ENCODE data around the gene SH2D3A. TPM values are rescaled to one million over a fixed set of nuclear protein-coding genes. Genes with fewer than 3 reads are reported as not detected.
A peak's percentile ranks its signal among the peaks of the same experiment; 100 is the strongest.

SH2D3A gene
- total and polyA plus RNA-seq, 2 of the 8 experiments (the other 6 are each of a cell fraction or from before 2014, with no cell fraction given): 14.5 to 22.1 TPM

DNA sequence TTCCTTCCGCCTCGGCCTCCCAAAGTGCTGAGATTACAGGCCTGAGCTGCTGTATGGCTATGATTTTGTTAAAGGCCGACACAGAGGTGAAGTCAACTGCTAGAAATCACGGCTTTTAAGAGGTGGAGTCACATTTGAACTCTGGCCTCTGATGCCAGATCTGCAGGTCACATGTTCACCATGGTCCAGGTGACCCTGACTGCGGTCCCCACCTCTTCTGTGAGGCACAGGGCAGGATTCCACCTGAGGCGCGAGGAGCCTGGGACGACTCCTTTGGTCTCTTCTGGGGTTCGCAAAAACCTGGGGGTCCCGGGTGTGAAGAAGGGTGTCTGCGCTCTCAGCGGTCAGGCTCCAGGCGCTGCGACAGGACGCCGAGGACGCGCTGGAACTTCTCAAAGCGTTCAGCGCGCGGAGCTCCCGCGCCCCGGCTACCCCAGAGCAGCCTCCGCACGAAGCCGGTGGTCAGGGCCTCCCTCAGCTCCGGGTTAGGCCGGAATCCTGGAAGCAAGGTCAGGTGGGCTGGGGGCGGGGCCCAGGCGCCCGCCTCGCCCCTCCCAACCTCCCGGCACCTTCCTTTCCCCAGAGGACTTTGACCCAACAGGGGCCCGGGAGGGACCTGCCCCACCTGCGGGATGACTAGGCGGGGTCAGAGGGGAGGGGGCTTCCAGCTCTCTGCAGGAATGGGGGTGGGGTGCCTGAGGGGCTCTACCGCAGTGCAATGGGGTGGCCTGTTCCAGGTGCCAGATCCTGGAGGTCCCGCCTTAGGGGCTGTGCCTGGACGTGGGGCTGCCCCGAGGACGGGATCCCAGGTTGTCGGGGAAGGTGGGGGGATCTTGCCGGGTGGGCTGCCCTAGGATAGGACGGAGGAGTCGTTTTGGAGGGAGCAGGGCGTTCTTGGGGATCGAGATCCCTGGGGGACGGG is 14.7 kb downstream of the SH2D3A start:
- peak overlapping the region; percentile 5 for H4K91ac ChIP-seq (replicated peaks; ENCODE audit: insufficient read length, low read length)
- 38% methylated on average over 32 of the region's 50 CpGs; no CpG with 5 or more reads in 1 of the 2 experiments for WGBS, 2 experiments (ENCODE audit: extremely low coverage in 1 of 2, insufficient coverage in 1 of 2, insufficient read length in 1 of 2, insufficient replicate concordance in 2 of 2, low coverage in 1 of 2, low lambda C conversion rate in 2 of 2, missing lambda C conversion rate in 1 of 2)
- no peak overlapping the region for H3K14ac ChIP-seq (ENCODE audit: insufficient read length)
- no peak overlapping the region for H3K23ac ChIP-seq (ENCODE audit: insufficient read length)
- H4K8ac ChIP-seq (ENCODE audit: extremely low read depth, insufficient read depth, low read length): peak overlapping the region; percentile 89
- CTCF ChIA-PET (ENCODE audit: partially characterized antibody): interaction anchor here (0.8 to 2.7 kb wide), 8 partner anchors 14 to 689 kb away, joined by 3 to 19 read pairs (median 6); partner anchors contain the start of genes GPR108 and SH2D3A
- H2BK15ac ChIP-seq (ENCODE audit: low read length): 0 out of 2 replicates have a peak overlapping the region, but pooled peaks have one; percentile 61
- H3K4ac ChIP-seq (replicated peaks; ENCODE audit: insufficient read length, low read depth, low read length): peak overlapping the region; percentile 78
- DNase-seq (ENCODE audit: low read depth in 1 of 2, low spot score in 2 of 2) (peak in 1 of 2 experiments; percentile 88), FAIRE-seq (no peak)
- peak overlapping the region; percentile 82 for H3K27ac ChIP-seq (ENCODE audit: low read depth, low read length)
- H3K9ac ChIP-seq (replicated peaks in 1 of 4; ENCODE audit: extremely low read depth in 1 of 4, low read depth in 3 of 4, low read length in 3 of 4): peak overlapping the region in 2 of 4 experiments; percentile 56 to 65; a peak in 4 of 7 replicates
- H2BK5ac ChIP-seq (ENCODE audit: low read depth, low read length): peak overlapping the region; percentile 91
- POLR2A ChIA-PET (ENCODE audit: partially characterized antibody): interaction anchor here (0.8 to 8.0 kb wide), 12 partner anchors 12 to 526 kb away, joined by 3 to 110 read pairs (median 4); partner anchors contain the start of genes GPR108, SH2D3A, TNFSF9 and TRIP10
- H3K79me1 ChIP-seq (ENCODE audit: low read depth, low read length): no peaks in the 10 kb centered on the region
- peaks cover 14 to 45% (median 26%) of the 10 kb centered on the region in 4 experiments for H3K36me3 ChIP-seq (ENCODE audit: control insufficient read depth in 2 of 4, insufficient read depth in 4 of 4, low read length in 3 of 4)
- H3K27me3 ChIP-seq (replicated peaks in 1 of 4; ENCODE audit: control insufficient read depth in 3 of 4, extremely low read depth in 1 of 4, insufficient read depth in 3 of 4, low read length in 3 of 4): no peaks in the 10 kb centered on the region
- H3K23me2 ChIP-seq (ENCODE audit: low read depth, low read length): peaks cover 2% of the 10 kb centered on the region; the same call in 1 of the 2 replicates
- no peak overlapping the region for H3K56ac ChIP-seq (replicated peaks; ENCODE audit: insufficient read length, low read depth, low read length)
- H2AK5ac ChIP-seq (ENCODE audit: low read depth, low read length): no peak overlapping the region
- H2BK120ac ChIP-seq (replicated peaks; ENCODE audit: low read depth, low read length): no peak overlapping the region
- H4K5ac ChIP-seq (ENCODE audit: insufficient read length, low read depth, low read length): peak overlapping the region; percentile 77
- peaks cover 0 to 3% of the 10 kb centered on the region in 2 experiments for H4K20me1 ChIP-seq (replicated peaks in 1 of 2; ENCODE audit: control insufficient read depth in 1 of 2, insufficient read depth in 2 of 2, low read length in 2 of 2)
- no peaks in the 10 kb centered on the region for H3K9me3 ChIP-seq (ENCODE audit: insufficient read depth in 2 of 2, low read depth in 1 of 2, low read length in 1 of 2)
- peak overlapping the region; percentile 39; the same call in 1 of the 2 replicates for H2BK12ac ChIP-seq (ENCODE audit: low read depth, low read length)
- H3K4me2 ChIP-seq (ENCODE audit: insufficient read depth in 1 of 2, low read depth in 2 of 2, low read length in 2 of 2): peak overlapping the region; percentile 10 to 71
- no peak overlapping the region for H2AFZ ChIP-seq (ENCODE audit: low read length)
- H3K4me1 ChIP-seq (replicated peaks in 1 of 4; ENCODE audit: control insufficient read depth in 3 of 4, insufficient read depth in 4 of 4, low read length in 3 of 4): peaks cover 0 to 7% (median 5%) of the 10 kb centered on the region in 4 experiments; a peak in 6 of 7 replicates
- H2BK20ac ChIP-seq (ENCODE audit: low read length): no peak overlapping the region
- H3K79me2 ChIP-seq (ENCODE audit: control insufficient read depth in 1 of 2, insufficient read depth in 2 of 2, low read length in 2 of 2): no peaks in the 10 kb centered on the region
- H3K18ac ChIP-seq (ENCODE audit: extremely low read depth, low read length): peak overlapping the region; percentile 90
- peak overlapping the region; percentile 11 to 61 (median 47) for H3K4me3 ChIP-seq (ENCODE audit: extremely low read depth in 1 of 4, insufficient read depth in 2 of 4, low read depth in 3 of 4, low read length in 4 of 4)
- TF ChIP-seq, protein P1, sequence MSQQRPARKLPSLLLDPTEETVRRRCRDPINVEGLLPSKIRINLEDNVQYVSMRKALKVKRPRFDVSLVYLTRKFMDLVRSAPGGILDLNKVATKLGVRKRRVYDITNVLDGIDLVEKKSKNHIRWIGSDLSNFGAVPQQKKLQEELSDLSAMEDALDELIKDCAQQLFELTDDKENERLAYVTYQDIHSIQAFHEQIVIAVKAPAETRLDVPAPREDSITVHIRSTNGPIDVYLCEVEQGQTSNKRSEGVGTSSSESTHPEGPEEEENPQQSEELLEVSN (IDR thresholded peaks at IDR 0.05): peak; percentile 71
- TF ChIP-seq ZNF274 (IDR thresholded peaks at IDR 0.05; ENCODE audit: borderline replicate concordance, extremely low read depth, low read length) (no peak), TCF12 (IDR thresholded peaks at IDR 0.05; ENCODE audit: low read depth, low read length) (no peak), GABPA (IDR thresholded peaks at IDR 0.05; ENCODE audit: borderline replicate concordance, insufficient read depth, low read length) (no peak), TEAD4 (IDR thresholded peaks at IDR 0.05; ENCODE audit: low read depth, low read length) (0 out of 2 replicates have a peak, but pooled peaks have one; percentile 4), SP4 (IDR thresholded peaks at IDR 0.05; ENCODE audit: low read length) (no peak; the same call in 1 of the 2 replicates), JUND (IDR thresholded peaks at IDR 0.05; ENCODE audit: low read length) (no peak), KDM4A (IDR thresholded peaks at IDR 0.05; ENCODE audit: low read depth, low read length, severe bottlenecking) (no peak), TAF1 (IDR thresholded peaks at IDR 0.05; ENCODE audit: low read depth, low read length) (peak; percentile 59)
- TF ChIP-seq, protein P2, sequence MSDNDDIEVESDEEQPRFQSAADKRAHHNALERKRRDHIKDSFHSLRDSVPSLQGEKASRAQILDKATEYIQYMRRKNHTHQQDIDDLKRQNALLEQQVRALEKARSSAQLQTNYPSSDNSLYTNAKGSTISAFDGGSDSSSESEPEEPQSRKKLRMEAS (IDR thresholded peaks at IDR 0.05): peak; percentile 44

Data from H1 (cell line).